Panc1 (cell line): ENCODE data around the gene ABHD16B.

ENCODE experiments used
- POLR2AphosphoS5 ChIP-seq: IDR thresholded peaks from 2 replicates; pipeline ENCODE4 v1.6.1; 2012; ENCODE audit warnings: mild to moderate bottlenecking, low read depth, low read length, moderate library complexity
- REST ChIP-seq, 2 experiments: IDR thresholded peaks; 2 replicates each; pipeline ENCODE4 v1.6.1; 2011 to 2012; ENCODE audit warnings: low read depth in 2 of 2, control low read depth in 1 of 2, low read length in 1 of 2, mild to moderate bottlenecking in 1 of 2, moderate library complexity in 1 of 2; ENCODE audit not compliant: insufficient read depth in 1 of 2
- TF ChIP-seq, protein P1 (sequence below): fragments of 450-650 bp; IDR thresholded peaks from 2 replicates; pipeline ENCODE4 v1.5.1; 2017; ENCODE audit warnings: mild to moderate bottlenecking

- TF ChIP-seq, protein P1, sequence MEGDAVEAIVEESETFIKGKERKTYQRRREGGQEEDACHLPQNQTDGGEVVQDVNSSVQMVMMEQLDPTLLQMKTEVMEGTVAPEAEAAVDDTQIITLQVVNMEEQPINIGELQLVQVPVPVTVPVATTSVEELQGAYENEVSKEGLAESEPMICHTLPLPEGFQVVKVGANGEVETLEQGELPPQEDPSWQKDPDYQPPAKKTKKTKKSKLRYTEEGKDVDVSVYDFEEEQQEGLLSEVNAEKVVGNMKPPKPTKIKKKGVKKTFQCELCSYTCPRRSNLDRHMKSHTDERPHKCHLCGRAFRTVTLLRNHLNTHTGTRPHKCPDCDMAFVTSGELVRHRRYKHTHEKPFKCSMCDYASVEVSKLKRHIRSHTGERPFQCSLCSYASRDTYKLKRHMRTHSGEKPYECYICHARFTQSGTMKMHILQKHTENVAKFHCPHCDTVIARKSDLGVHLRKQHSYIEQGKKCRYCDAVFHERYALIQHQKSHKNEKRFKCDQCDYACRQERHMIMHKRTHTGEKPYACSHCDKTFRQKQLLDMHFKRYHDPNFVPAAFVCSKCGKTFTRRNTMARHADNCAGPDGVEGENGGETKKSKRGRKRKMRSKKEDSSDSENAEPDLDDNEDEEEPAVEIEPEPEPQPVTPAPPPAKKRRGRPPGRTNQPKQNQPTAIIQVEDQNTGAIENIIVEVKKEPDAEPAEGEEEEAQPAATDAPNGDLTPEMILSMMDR, result no peak
- TF ChIP-seq REST (IDR thresholded peaks at IDR 0.05; ENCODE audit: insufficient read depth in 1 of 2, low read depth in 2 of 2, low read length in 1 of 2), result no peak
- TF ChIP-seq POLR2AphosphoS5, result no peak
Observed at GRCh38 chr20:63897978-63898561, 36.8 kb downstream of the ABHD16B start.
